H9 (cell line): ENCODE data around the gene PRDX2. TPM values are rescaled to one million over a fixed set of nuclear protein-coding genes. Genes with fewer than 3 reads are reported as not detected.
A peak's percentile ranks its signal among the peaks of the same experiment; 100 is the strongest.

ENCODE experiments used
- DNase-seq: peaks from one replicate; pipeline ENCODE4 v3.0.0-alpha.2; 2017
- H2AFZ ChIP-seq: one replicate; pipeline ENCODE4 v1.6.1; 2013; ENCODE audit warnings: mild to moderate bottlenecking, low read length, control low read depth, moderate library complexity
- H2AK5ac ChIP-seq: 2 replicates; pipeline ENCODE4 v1.6.1; 2013; ENCODE audit warnings: low read length, control low read depth, mixed read lengths; ENCODE audit not compliant: insufficient read length
- H2BK120ac ChIP-seq: one replicate; pipeline ENCODE4 v1.6.1; 2013; ENCODE audit warnings: low read depth, mild to moderate bottlenecking, low read length, control low read depth, inconsistent platforms; ENCODE audit not compliant: poor library complexity, severe bottlenecking
- H2BK12ac ChIP-seq: 2 replicates; pipeline ENCODE4 v1.6.1; 2013; ENCODE audit warnings: low read length, control low read depth, mixed read lengths, low read depth; ENCODE audit not compliant: insufficient read length
- H2BK15ac ChIP-seq: 2 replicates; pipeline ENCODE4 v1.6.1; 2013; ENCODE audit warnings: low read depth, low read length, control low read depth
- H2BK20ac ChIP-seq: one replicate; pipeline ENCODE4 v1.6.1; 2013; ENCODE audit warnings: low read depth, mild to moderate bottlenecking, low read length, control low read depth, inconsistent platforms; ENCODE audit not compliant: poor library complexity, severe bottlenecking
- H2BK5ac ChIP-seq: 2 replicates; pipeline ENCODE4 v1.6.1; 2013; ENCODE audit warnings: low read length, control low read depth, mixed read lengths; ENCODE audit not compliant: insufficient read length
- H3K14ac ChIP-seq: 2 replicates; pipeline ENCODE4 v1.6.1; 2013; ENCODE audit warnings: low read length, control low read depth; ENCODE audit not compliant: insufficient read depth
- H3K18ac ChIP-seq: 2 replicates; pipeline ENCODE4 v1.6.1; 2013; ENCODE audit warnings: low read depth, mild to moderate bottlenecking, mixed read lengths, low read length, control low read depth; ENCODE audit not compliant: insufficient read length
- H3K23ac ChIP-seq: 2 replicates; pipeline ENCODE4 v1.6.1; 2013; ENCODE audit warnings: low read length, control low read depth, mixed read lengths, low read depth; ENCODE audit not compliant: insufficient read length
- H3K23me2 ChIP-seq: 2 replicates; pipeline ENCODE4 v1.6.1; 2013; ENCODE audit warnings: low read depth, mild to moderate bottlenecking, mixed read lengths, low read length, control low read depth; ENCODE audit not compliant: insufficient read length, poor library complexity, severe bottlenecking
- H3K27ac ChIP-seq: 2 replicates; pipeline ENCODE4 v1.5.1; 2013; ENCODE audit warnings: low read length, control low read depth, mixed read lengths, low read depth; ENCODE audit not compliant: insufficient read length
- H3K27me3 ChIP-seq: 2 replicates; pipeline ENCODE4 v1.6.1; 2013; ENCODE audit warnings: low read length, control low read depth, inconsistent platforms; ENCODE audit not compliant: insufficient read depth
- H3K4ac ChIP-seq: 2 replicates; pipeline ENCODE4 v1.6.1; 2013; ENCODE audit warnings: low read depth, mild to moderate bottlenecking, control low read depth, inconsistent platforms, low read length, moderate library complexity
- H3K4me1 ChIP-seq: 2 replicates; pipeline ENCODE4 v1.6.1; 2013; ENCODE audit warnings: low read length, control low read depth, inconsistent platforms; ENCODE audit not compliant: insufficient read depth
- H3K4me2 ChIP-seq: 2 replicates; pipeline ENCODE4 v1.6.1; 2013; ENCODE audit warnings: low read length, control low read depth, mixed read lengths; ENCODE audit not compliant: insufficient read length, insufficient read depth
- H3K56ac ChIP-seq: 2 replicates; pipeline ENCODE4 v1.6.1; 2013; ENCODE audit warnings: low read depth, mild to moderate bottlenecking, mixed read lengths, low read length, control low read depth; ENCODE audit not compliant: insufficient read length
- H3K79me1 ChIP-seq: 2 replicates; pipeline ENCODE4 v1.6.1; 2013; ENCODE audit warnings: low read depth, mild to moderate bottlenecking, moderate library complexity, low read length, control low read depth, inconsistent platforms; ENCODE audit not compliant: insufficient read depth, poor library complexity, severe bottlenecking
- H3K79me2 ChIP-seq: 2 replicates; pipeline ENCODE4 v1.6.1; 2013; ENCODE audit warnings: low read length, control low read depth, inconsistent platforms; ENCODE audit not compliant: insufficient read depth
- H3K9ac ChIP-seq: 2 replicates; pipeline ENCODE4 v1.6.1; 2013; ENCODE audit warnings: low read length, control low read depth, mixed read lengths; ENCODE audit not compliant: insufficient read length; ENCODE audit errors: extremely low read depth
- H3K9me3 ChIP-seq: one replicate; pipeline ENCODE4 v1.6.1; 2013; ENCODE audit warnings: low read depth, low read length, inconsistent platforms; ENCODE audit not compliant: control insufficient read depth
- H3T11ph ChIP-seq: one replicate; pipeline ENCODE4 v1.6.1; 2013; ENCODE audit warnings: mild to moderate bottlenecking, low read length, control low read depth, inconsistent platforms
- H4K20me1 ChIP-seq: one replicate; pipeline ENCODE4 v1.6.1; 2013; ENCODE audit not compliant: control insufficient read depth, insufficient read length, insufficient read depth
- H4K5ac ChIP-seq: 2 replicates; pipeline ENCODE4 v1.6.1; 2013; ENCODE audit warnings: low read depth, mild to moderate bottlenecking, mixed read lengths, low read length, control low read depth; ENCODE audit not compliant: insufficient read length
- H4K8ac ChIP-seq: replicated peaks from 2 replicates; pipeline ENCODE4 v1.6.1; 2013; ENCODE audit warnings: low read length, control low read depth, mixed read lengths, low read depth; ENCODE audit not compliant: insufficient read length
- H4K91ac ChIP-seq: 2 replicates; pipeline ENCODE4 v1.6.1; 2013; ENCODE audit warnings: low read depth, mild to moderate bottlenecking, moderate library complexity, mixed read lengths, low read length, control low read depth; ENCODE audit not compliant: insufficient read length
- H3K27ac Mint-ChIP-seq, 3 experiments: 2 replicates in 2 of 3; 3 replicates in 1 of 3; pipeline ENCODE4 v1.8.0; 2020 to 2021; ENCODE audit warnings: mixed read lengths in 3 of 3, mild to moderate bottlenecking in 1 of 3, moderate library complexity in 1 of 3
- H3K27me3 Mint-ChIP-seq: 2 replicates; pipeline ENCODE4 v1.8.0; 2021; ENCODE audit warnings: low read depth, mild to moderate bottlenecking, moderate library complexity, mixed read lengths
- H3K36me3 Mint-ChIP-seq, 3 experiments: 2 replicates in 2 of 3; 3 replicates in 1 of 3; pipeline ENCODE4 v1.8.0; 2020 to 2021; ENCODE audit warnings: low read depth in 3 of 3, mixed read lengths in 3 of 3; ENCODE audit not compliant: insufficient read depth in 1 of 3
- H3K4me1 Mint-ChIP-seq, 2 experiments: 2 replicates each; pipeline ENCODE4 v1.8.0; 2020; ENCODE audit warnings: mixed read lengths in 2 of 2
- H3K4me3 Mint-ChIP-seq, 2 experiments: 2 replicates in 1 of 2; 3 replicates in 1 of 2; pipeline ENCODE4 v1.8.0; 2020 to 2021; ENCODE audit warnings: mild to moderate bottlenecking in 2 of 2, mixed read lengths in 2 of 2, moderate library complexity in 1 of 2
- H3K9me3 Mint-ChIP-seq, 2 experiments: 2 replicates in 1 of 2; 3 replicates in 1 of 2; pipeline ENCODE4 v1.8.0; 2020; ENCODE audit warnings: mild to moderate bottlenecking in 2 of 2, mixed read lengths in 2 of 2, moderate library complexity in 1 of 2
- CTCF ChIP-seq: fragments of 200-600 bp; sonication (generic); conservative IDR thresholded peaks from 3 replicates; pipeline ENCODE4 v1.8.0; 2021; ENCODE audit warnings: antibody characterized with exemption, mild to moderate bottlenecking
- WGBS: extraction: QIAGEN DNeasy Blood & Tissue Kit; methylation state at CpG from one replicate; pipeline ENCODE4 v1.1.7; 2013; ENCODE audit warnings: missing lambda C conversion rate, low lambda C conversion rate, mixed read lengths; ENCODE audit not compliant: insufficient read length; ENCODE audit errors: extremely low coverage; 5-methylcytosine and 5-hydroxymethylcytosine counted together
- total RNA-seq: library from RNA; stranded (reverse); gene quantifications from 2 replicates; pipeline ENCODE4 v1.2.1, GENCODE V29; 2021

The PRDX2 gene
- total RNA-seq, 1 experiment from 2014 or later = 468 TPM

GRCh38 chr19:12833418-12833737 lies 31.8 kb upstream of the PRDX2 start:
- Histone ChIP-seq H4K8ac (no peak overlapping the region), H3K4me2 (peak overlapping the region; percentile 28), H3K79me2 (no peaks in the 10 kb centered on the region), H3K9ac (no peak overlapping the region), H3K27me3 (peaks cover 3% of the 10 kb centered on the region; the same call in 1 of the 2 replicates), H3K23ac (no peak overlapping the region), H3T11ph (no peak overlapping the region), H2BK20ac (no peak overlapping the region), H2BK15ac (no peak overlapping the region), H3K14ac (no peak overlapping the region), H3K27ac (no peak overlapping the region), H2AK5ac (no peak overlapping the region), H4K20me1 (no peaks in the 10 kb centered on the region), H4K5ac (no peak overlapping the region), H3K4me1 (peaks cover 2% of the 10 kb centered on the region; the same call in 1 of the 2 replicates), H3K9me3 (no peaks in the 10 kb centered on the region), H2BK12ac (no peak overlapping the region), H3K4ac (no peak overlapping the region), H3K23me2 (peaks cover 12% of the 10 kb centered on the region), H4K91ac (no peak overlapping the region), H3K79me1 (no peaks in the 10 kb centered on the region), H3K56ac (no peak overlapping the region), H3K18ac (no peak overlapping the region), H2AFZ (no peak overlapping the region), H2BK5ac (no peak overlapping the region), H2BK120ac (no peak overlapping the region)
- no peak for DNase-seq
- Mint-ChIP-seq H3K27me3 (peaks cover 42% of the 10 kb centered on the region), H3K36me3 (no peaks in the 10 kb centered on the region; a peak in 1 of 7 replicates), H3K4me1 (peaks cover 30 to 39% of the 10 kb centered on the region in 2 experiments), H3K9me3 (no peaks in the 10 kb centered on the region; a peak in 1 of 5 replicates), H3K4me3 (peak overlapping the region; percentile 39 to 77), H3K27ac (peak overlapping the region in 1 of 3 experiments; percentile 77; a peak in 1 of 7 replicates)
- TF ChIP-seq CTCF = no peak
- no CpG with 5 or more reads among the region's 5 CpGs for WGBS
